Ovary (tissue), 9 donors: Measurements from ENCODE around the gene EPG5. TPM values are rescaled to one million over a fixed set of nuclear protein-coding genes. Genes with fewer than 3 reads are reported as not detected.

ENCODE experiments used
- DNase-seq, 5 donors: peaks; one replicate each; pipeline ENCODE4 v3.0.0-alpha.2; 2019 to 2020
- H3K27ac ChIP-seq, 2 donors: fragments of 200-600 bp; one replicate each; pipeline versions ENCODE4 v1.5.1 to v1.8.0; 2019 to 2022
- H3K27me3 ChIP-seq: fragments of 200-600 bp; one replicate; pipeline ENCODE4 v1.8.0; 2022
- H3K36me3 ChIP-seq: fragments of 200-600 bp; sonication (generic); one replicate; pipeline ENCODE4 v1.5.1; 2019
- H3K4me1 ChIP-seq: one replicate; pipeline ENCODE4 v1.8.1; 2013; ENCODE audit warnings: mild to moderate bottlenecking, moderate library complexity; ENCODE audit not compliant: insufficient read depth
- H3K4me3 ChIP-seq: fragments of 200-600 bp; sonication (generic); one replicate; pipeline ENCODE4 v1.5.1; 2017
- H3K9me3 ChIP-seq, 2 donors: fragments of 200-600 bp in 1 of 2; sonication (generic) in 1 of 2; one replicate each; pipeline versions ENCODE4 v1.5.1 to v1.8.1; 2013 to 2019; ENCODE audit warnings: mild to moderate bottlenecking in 1 of 2, moderate library complexity in 1 of 2
- CTCF ChIP-seq, 3 donors: fragments of 450-650 bp in 2 of 3; fragments of 200-600 bp in 1 of 3; IDR thresholded peaks; one replicate each; pipeline versions ENCODE4 v1.5.1 to v1.8.0; 2016 to 2022; ENCODE audit warnings: antibody characterized with exemption in 3 of 3, mild to moderate bottlenecking in 1 of 3
- EP300 ChIP-seq: sonication (generic); formaldehyde crosslinking; IDR thresholded peaks from one replicate; pipeline ENCODE4 v1.6.1; 2017; ENCODE audit warnings: antibody characterized with exemption
- POLR2A ChIP-seq: fragments of 450-650 bp; IDR thresholded peaks from one replicate; pipeline ENCODE4 v1.6.1; 2017; ENCODE audit warnings: antibody characterized with exemption, mild to moderate bottlenecking, moderate library complexity
- WGBS, 3 donors: extraction: QIAGEN DNeasy Blood & Tissue Kit in 1 of 3; methylation state at CpG; one replicate each; pipeline versions ENCODE4 v1.1.5 to v1.1.7; 2013 to 2017; 5-methylcytosine and 5-hydroxymethylcytosine counted together
- intact Hi-C, 4 donors: fragments of 100-400 bp; cut with DNase I; formaldehyde crosslinking; loops; one replicate each; pipeline versions ENCODE4 v1.11.0 to v1.15.1; 2022 to 2023
- polyA plus RNA-seq, 2 donors: library from polyadenylated mRNA; stranded (reverse); fragments of 200-250 nt in 1 of 2; fragments of 350-450 nt in 1 of 2; fragmentation: Illumina TruSeq in 1 of 2; extraction: RNeasy Lipid Tissue Mini Kit (QIAGEN cat#74804) in 1 of 2; gene quantifications; one replicate each; pipeline ENCODE4 v1.2.3, GENCODE V29; 2013 to 2014
- total RNA-seq, 7 donors: library from RNA; depleted of rRNA in 2 of 7; stranded (reverse); fragments of >200 nt in 2 of 7; fragmentation: NEBNext Ultra II Directional in 3 of 7; extraction: Animal tissue kit (Norgen Biotek cat#: 25700) in 3 of 7; gene quantifications; one replicate each; pipeline versions ENCODE4 v1.1.0 to v1.2.4, GENCODE V29; 2016 to 2023
- donor health status: DM: no; HTN: no; CAD: no; lungs with moderate emphysema.
- donor health status: DM: no; HTN: no; CAD: no.
- donor health status: Bipolar disorder and iron deficiency.
- donor health status: DM: yes; HTN: yes; CAD: no.
- donor health status: DM: no; HTN: no; CAD: no.
- donor health status: DM: yes; HTN: yes; CAD: no.

EPG5 gene
- total and polyA plus RNA-seq, 9 donors, result 8.9 to 28.4 (median 21.2) TPM

GRCh38 chr18:45838302-45839070 lies 128.6 kb downstream of the EPG5 start:
- Histone ChIP-seq H3K4me1 (peaks cover 7% of the 10 kb centered on the region), H3K9me3 (no peaks in the 10 kb centered on the region), H3K36me3 (no peaks in the 10 kb centered on the region), H3K4me3 (no peak overlapping the region), H3K27ac (no peak overlapping the region), H3K27me3 (no peaks in the 10 kb centered on the region)
- TF ChIP-seq CTCF (IDR thresholded peaks at IDR 0.05) (no peak), EP300 (no peak), POLR2A (no peak)
- no peak for DNase-seq
- intact Hi-C loops, result no loop called here
- 5% methylated on average over 44 to 53 of the region's 53 CpGs for WGBS, 3 donors

- WGBS, 3 donors, result 4 to 8% (median 4%) methylated on average over 33 to 84 of the region's 84 CpGs
- Histone ChIP-seq H3K36me3 (no peaks in the 10 kb centered on the region), H3K9me3 (no peaks in the 10 kb centered on the region), H3K27me3 (no peaks in the 10 kb centered on the region), H3K4me1 (peaks cover 7% of the 10 kb centered on the region), H3K27ac (no peak overlapping the region), H3K4me3 (no peak overlapping the region)
- TF ChIP-seq CTCF (IDR thresholded peaks at IDR 0.05) (no peak), POLR2A (no peak), EP300 (no peak)
- peak in 1 of 5 donors; percentile 47 for DNase-seq
- intact Hi-C loops, result no loop called here
Observed at GRCh38 chr18:45837283-45838070, 129.7 kb downstream of the EPG5 start.

GRCh38 chr18:45836242-45837205 lies 130.6 kb downstream of the EPG5 start:
- no peaks in the 10 kb centered on the region for H3K27me3 ChIP-seq

More at GRCh38 chr18:45836242-45837205, 130.6 kb downstream of the EPG5 start:
- WGBS, 3 donors, result 64 to 73% (median 72%) methylated on average over 14 of the region's 14 CpGs
- Histone ChIP-seq H3K4me3 (no peak overlapping the region), H3K9me3 (no peaks in the 10 kb centered on the region), H3K36me3 (no peaks in the 10 kb centered on the region), H3K4me1 (peaks cover 7% of the 10 kb centered on the region), H3K27ac (no peak overlapping the region)
- intact Hi-C loops, result no loop called here
- TF ChIP-seq CTCF (IDR thresholded peaks at IDR 0.05) (no peak), POLR2A (no peak), EP300 (no peak)
- DNase-seq, result no peak
